Natural killer cell (primary cell): ENCODE results near the gene PTPRA. TPM values are rescaled to one million over a fixed set of nuclear protein-coding genes. Genes with fewer than 3 reads are reported as not detected.

Experiments
- ATAC-seq, 3 donors: fragments of 150-1000 bp in 2 of 3; fragments of 200-7000 bp in 1 of 3; cut with Tn5 transposase; 1 replicate in 1 of 3; 2 replicates in 2 of 3; pipeline ENCODE4 v1.10.0; 2021; ENCODE audit warnings: mild to moderate bottlenecking in 2 of 3, moderate library complexity in 2 of 3
- DNase-seq, 2 donors: peaks; one replicate each; pipeline versions ENCODE4 v3.0.0 to v3.0.0-alpha.2; 2013 to 2021; ENCODE audit warnings: mixed read lengths in 1 of 2
- H3K27ac ChIP-seq: one replicate; pipeline ENCODE4 v1.5.1; 2013; ENCODE audit warnings: mild to moderate bottlenecking, low read length
- H3K27me3 ChIP-seq: one replicate; pipeline ENCODE4 v1.6.1; 2013; ENCODE audit warnings: low read length; ENCODE audit not compliant: control insufficient read depth, insufficient read depth
- H3K36me3 ChIP-seq: one replicate; pipeline ENCODE4 v1.6.1; 2013; ENCODE audit warnings: low read length; ENCODE audit not compliant: control insufficient read depth, insufficient read depth
- H3K4me1 ChIP-seq: one replicate; pipeline ENCODE4 v1.6.1; 2013; ENCODE audit warnings: low read length; ENCODE audit not compliant: control insufficient read depth, insufficient read depth
- H3K4me3 ChIP-seq: one replicate; pipeline ENCODE4 v1.5.1; 2013; ENCODE audit warnings: low read length
- H3K9me3 ChIP-seq: one replicate; pipeline ENCODE4 v1.6.1; 2013; ENCODE audit warnings: low read length; ENCODE audit not compliant: control insufficient read depth, insufficient read depth
- H3K27ac Mint-ChIP-seq, 2 donors: one replicate each; pipeline ENCODE4 v1.8.0; 2022; ENCODE audit warnings: mild to moderate bottlenecking in 2 of 2, mixed read lengths in 2 of 2, moderate library complexity in 1 of 2
- H3K27me3 Mint-ChIP-seq, 2 donors: one replicate each; pipeline ENCODE4 v1.8.0; 2022; ENCODE audit warnings: low read depth in 2 of 2, mixed read lengths in 2 of 2
- H3K36me3 Mint-ChIP-seq: one replicate; pipeline ENCODE4 v1.8.0; 2022; ENCODE audit warnings: mixed read lengths
- H3K4me1 Mint-ChIP-seq, 2 donors: one replicate each; pipeline ENCODE4 v1.8.0; 2022; ENCODE audit warnings: mixed read lengths in 2 of 2
- H3K4me3 Mint-ChIP-seq: one replicate; pipeline ENCODE4 v1.8.0; 2022; ENCODE audit warnings: mild to moderate bottlenecking, moderate library complexity, mixed read lengths
- H3K9me3 Mint-ChIP-seq, 2 donors: one replicate each; pipeline ENCODE4 v1.8.0; 2022; ENCODE audit warnings: mixed read lengths in 2 of 2
- CTCF ChIP-seq: fragments of 200-600 bp; IDR thresholded peaks from one replicate; pipeline ENCODE4 v1.8.0; 2022; ENCODE audit warnings: antibody characterized with exemption
- WGBS: methylation state at CpG from one replicate; pipeline ENCODE4 v1.1.7; 2013; ENCODE audit warnings: missing lambda C conversion rate; ENCODE audit not compliant: insufficient coverage; 5-methylcytosine and 5-hydroxymethylcytosine counted together
- intact Hi-C: fragments of 100-400 bp; cut with micrococcal nuclease; formaldehyde crosslinking; loops from one replicate; pipeline ENCODE4 v1.14.2; 2022
- total RNA-seq, 4 donors: library from RNA; stranded (reverse); fragments of 120-200 nt in 1 of 4; gene quantifications; one replicate each; pipeline versions ENCODE4 v1.2.3 to v1.2.4, GENCODE V29; 2013 to 2022

Gene PTPRA
- total RNA-seq, 3 donors from 2014 or later (not counting 1 experiment from before 2014, with no cell fraction given), result 125 to 172 (median 141) TPM

- WGBS, result 19% methylated on average over 28 of the region's 34 CpGs
- no peak for TF ChIP-seq CTCF
- Histone ChIP-seq H3K4me3 (peak overlapping the region; percentile 67), H3K36me3 (no peaks in the 10 kb centered on the region), H3K4me1 (peaks cover 62% of the 10 kb centered on the region), H3K27ac (peak overlapping the region; percentile 58), H3K27me3 (no peaks in the 10 kb centered on the region), H3K9me3 (no peaks in the 10 kb centered on the region)
- Mint-ChIP-seq H3K27me3 (no peaks in the 10 kb centered on the region), H3K27ac (peak overlapping the region; percentile 74 to 85), H3K9me3 (no peaks in the 10 kb centered on the region), H3K36me3 (no peaks in the 10 kb centered on the region), H3K4me3 (peak overlapping the region; percentile 91), H3K4me1 (peaks cover 70 to 74% of the 10 kb centered on the region in 2 donors)
- ATAC-seq (peak in 2 of 3 donors; percentile 7 to 11), DNase-seq (peak in 1 of 2 donors; percentile 20)
- intact Hi-C loops, result loop anchor here (2.0 to 5.0 kb wide), 2 partner anchors 31 to 35 kb away; partner anchors contain the start of genes PCED1A and VPS16
Observed at GRCh38 chr20:2871661-2872458, 1.4 kb upstream of the PTPRA start.

- Mint-ChIP-seq H3K27me3 (no peaks in the 10 kb centered on the region), H3K9me3 (no peaks in the 10 kb centered on the region), H3K4me3 (peak overlapping the region; percentile 91), H3K4me1 (peaks cover 67 to 71% of the 10 kb centered on the region in 2 donors), H3K27ac (peak overlapping the region; percentile 74 to 85), H3K36me3 (no peaks in the 10 kb centered on the region)
- intact Hi-C loops, result loop anchor here (2.0 to 5.0 kb wide), 2 partner anchors 32 to 35 kb away; partner anchors contain the start of genes PCED1A and VPS16
- no peaks in the 10 kb centered on the region for H3K36me3 ChIP-seq
- no peaks in the 10 kb centered on the region for H3K9me3 ChIP-seq
- H3K4me1 ChIP-seq, result peaks cover 55% of the 10 kb centered on the region
- TF ChIP-seq CTCF, result peak; percentile 42
- no peaks in the 10 kb centered on the region for H3K27me3 ChIP-seq
- DNase-seq (peak; percentile 65 to 89), ATAC-seq (peak; percentile 44 to 53 (median 49))
- under 1% methylated on average over 49 of the region's 49 CpGs for WGBS
- H3K4me3 ChIP-seq, result peak overlapping the region; percentile 67
- peak overlapping the region; percentile 58 for H3K27ac ChIP-seq
Observed at GRCh38 chr20:2872459-2873009, 747 bp upstream of the PTPRA start.

GRCh38 chr20:2873747-2874041, 413 bp downstream of the PTPRA start:
- H3K27me3 Mint-ChIP-seq, result no peaks in the 10 kb centered on the region
- peaks cover 46% of the 10 kb centered on the region for H3K4me1 ChIP-seq
- peak in 1 of 3 donors; percentile 49 for ATAC-seq
- no peaks in the 10 kb centered on the region for H3K27me3 ChIP-seq
- no peaks in the 10 kb centered on the region for H3K36me3 ChIP-seq
- no peaks in the 10 kb centered on the region for H3K9me3 Mint-ChIP-seq
- H3K4me3 Mint-ChIP-seq, result peak overlapping the region; percentile 82
- no peak for TF ChIP-seq CTCF
- H3K9me3 ChIP-seq, result no peaks in the 10 kb centered on the region
- under 1% methylated on average over 29 of the region's 29 CpGs for WGBS
- H3K4me3 ChIP-seq, result peak overlapping the region; percentile 94
- H3K4me1 Mint-ChIP-seq, result peaks cover 68 to 71% of the 10 kb centered on the region in 2 donors
- DNase-seq, result peak in 1 of 2 donors; percentile 75
- no peaks in the 10 kb centered on the region for H3K36me3 Mint-ChIP-seq
- intact Hi-C loops, result loop anchor here (1.0 to 5.0 kb wide), 3 partner anchors 7 to 34 kb away; partner anchors contain the start of genes PCED1A and VPS16
- peak overlapping the region; percentile 57 for H3K27ac ChIP-seq
- peak overlapping the region; percentile 74 to 76 for H3K27ac Mint-ChIP-seq
